ENCODE measurements around the gene IFNA14.

GRCh38 chr9:21287280-21287679 is 47.5 kb upstream of the IFNA14 start:
- TF ChIP-seq, protein P1, sequence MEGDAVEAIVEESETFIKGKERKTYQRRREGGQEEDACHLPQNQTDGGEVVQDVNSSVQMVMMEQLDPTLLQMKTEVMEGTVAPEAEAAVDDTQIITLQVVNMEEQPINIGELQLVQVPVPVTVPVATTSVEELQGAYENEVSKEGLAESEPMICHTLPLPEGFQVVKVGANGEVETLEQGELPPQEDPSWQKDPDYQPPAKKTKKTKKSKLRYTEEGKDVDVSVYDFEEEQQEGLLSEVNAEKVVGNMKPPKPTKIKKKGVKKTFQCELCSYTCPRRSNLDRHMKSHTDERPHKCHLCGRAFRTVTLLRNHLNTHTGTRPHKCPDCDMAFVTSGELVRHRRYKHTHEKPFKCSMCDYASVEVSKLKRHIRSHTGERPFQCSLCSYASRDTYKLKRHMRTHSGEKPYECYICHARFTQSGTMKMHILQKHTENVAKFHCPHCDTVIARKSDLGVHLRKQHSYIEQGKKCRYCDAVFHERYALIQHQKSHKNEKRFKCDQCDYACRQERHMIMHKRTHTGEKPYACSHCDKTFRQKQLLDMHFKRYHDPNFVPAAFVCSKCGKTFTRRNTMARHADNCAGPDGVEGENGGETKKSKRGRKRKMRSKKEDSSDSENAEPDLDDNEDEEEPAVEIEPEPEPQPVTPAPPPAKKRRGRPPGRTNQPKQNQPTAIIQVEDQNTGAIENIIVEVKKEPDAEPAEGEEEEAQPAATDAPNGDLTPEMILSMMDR (IDR thresholded peaks at IDR 0.05) = no peak
- no peak for TF ChIP-seq POLR2A (IDR thresholded peaks at IDR 0.05)
